Esophagus muscularis mucosa (tissue), 4 donors: ENCODE data around the gene ITGA8. TPM values are rescaled to one million over a fixed set of nuclear protein-coding genes. Genes with fewer than 3 reads are reported as not detected.

ENCODE experiments used
- DNase-seq: peaks from one replicate; pipeline ENCODE4 v3.0.0-alpha.2; 2017; ENCODE audit errors: extremely low spot score
- H3K27ac ChIP-seq, 4 donors: fragments of 200-600 bp; sonication (generic); replicated peaks in 1 of 4; 1 replicate in 3 of 4; 2 replicates in 1 of 4; pipeline ENCODE4 v1.5.1; 2016 to 2019; ENCODE audit warnings: mild to moderate bottlenecking in 1 of 4
- H3K27me3 ChIP-seq, 4 donors: fragments of 200-600 bp; sonication (generic); one replicate each; pipeline versions ENCODE4 v1.5.1 to v1.6.0; 2016 to 2019
- H3K36me3 ChIP-seq, 4 donors: fragments of 200-600 bp; sonication (generic); one replicate each; pipeline ENCODE4 v1.5.1; 2016 to 2019
- H3K4me1 ChIP-seq, 4 donors: fragments of 200-600 bp; sonication (generic); one replicate each; pipeline ENCODE4 v1.5.1; 2016 to 2019
- H3K4me3 ChIP-seq, 4 donors: fragments of 200-600 bp; sonication (generic); 1 replicate in 2 of 4; 2 replicates in 2 of 4; pipeline ENCODE4 v1.5.1; 2016 to 2019; ENCODE audit warnings: mild to moderate bottlenecking in 4 of 4, moderate library complexity in 1 of 4
- H3K9me3 ChIP-seq, 4 donors: fragments of 200-600 bp; sonication (generic); 1 replicate in 3 of 4; 2 replicates in 1 of 4; pipeline ENCODE4 v1.5.1; 2016 to 2019
- CTCF ChIP-seq, 3 experiments: fragments of 200-600 bp in 2 of 3; fragments of 450-650 bp in 1 of 3; sonication (generic) in 2 of 3; IDR thresholded peaks; one replicate each; pipeline ENCODE4 v1.5.1; 2017 to 2019; ENCODE audit warnings: antibody characterized with exemption in 3 of 3, mild to moderate bottlenecking in 2 of 3, moderate library complexity in 1 of 3
- EP300 ChIP-seq: sonication (generic); formaldehyde crosslinking; IDR thresholded peaks from one replicate; pipeline ENCODE4 v1.6.1; 2017; ENCODE audit warnings: antibody characterized with exemption
- POLR2A ChIP-seq: fragments of 450-650 bp; IDR thresholded peaks from one replicate; pipeline ENCODE4 v1.6.1; 2017; ENCODE audit warnings: antibody characterized with exemption, moderate library complexity, mild to moderate bottlenecking, low read depth
- POLR2AphosphoS5 ChIP-seq, 2 donors: sonication (generic); formaldehyde crosslinking; IDR thresholded peaks; one replicate each; pipeline ENCODE4 v1.6.1; 2017; ENCODE audit warnings: antibody characterized with exemption in 2 of 2
- WGBS: methylation state at CpG from one replicate; pipeline ENCODE4 v1.1.5; 2018; 5-methylcytosine and 5-hydroxymethylcytosine counted together
- intact Hi-C: fragments of 100-400 bp; cut with DNase I; formaldehyde crosslinking; loops from one replicate; pipeline ENCODE4 v1.15.1; 2023
- total RNA-seq, 4 donors: library from RNA; depleted of rRNA; stranded (reverse); fragments of >200 nt; gene quantifications; one replicate each; pipeline versions ENCODE4 v1.1.0 to v1.2.1, GENCODE V29; 2016

The ITGA8 gene
- total RNA-seq, 4 donors from 2014 or later, result 26.2 to 113 (median 50.4) TPM

- no peaks in the 10 kb centered on the region for H3K36me3 ChIP-seq
- H3K27ac ChIP-seq, result no peak overlapping the region
- no peak for TF ChIP-seq CTCF (IDR thresholded peaks at IDR 0.05)
- no peak for TF ChIP-seq POLR2AphosphoS5 (IDR thresholded peaks at IDR 0.05)
- no peak for TF ChIP-seq EP300
- no peak for TF ChIP-seq POLR2A
- no peak overlapping the region for H3K4me3 ChIP-seq
- H3K9me3 ChIP-seq, result no peaks in the 10 kb centered on the region
- no peaks in the 10 kb centered on the region for H3K27me3 ChIP-seq
- no peak for DNase-seq
- 87% methylated on average over 2 of the region's 2 CpGs for WGBS
- intact Hi-C loops, result no loop called here
- H3K4me1 ChIP-seq, result no peaks in the 10 kb centered on the region
These were observed 245.1 kb downstream of the ITGA8 start for GRCh38 chr10:15474671-15475070.

- intact Hi-C loops, result no loop called here
- no peak overlapping the region for H3K27ac ChIP-seq
- no peak overlapping the region for H3K4me3 ChIP-seq
- DNase-seq, result no peak
- H3K36me3 ChIP-seq, result no peaks in the 10 kb centered on the region
- no peaks in the 10 kb centered on the region for H3K9me3 ChIP-seq
- 56% methylated on average over 5 of the region's 5 CpGs for WGBS
- TF ChIP-seq POLR2A (no peak), EP300 (no peak), CTCF (IDR thresholded peaks at IDR 0.05) (no peak), POLR2AphosphoS5 (IDR thresholded peaks at IDR 0.05) (no peak)
- H3K4me1 ChIP-seq, result no peaks in the 10 kb centered on the region
- no peaks in the 10 kb centered on the region for H3K27me3 ChIP-seq
These were observed 246.3 kb downstream of the ITGA8 start for GRCh38 chr10:15473396-15473767.

GRCh38 chr10:15472431-15473395 lies 247.0 kb downstream of the ITGA8 start:
- intact Hi-C loops, result no loop called here
- Histone ChIP-seq H3K9me3 (no peaks in the 10 kb centered on the region), H3K4me3 (no peak overlapping the region), H3K4me1 (no peaks in the 10 kb centered on the region), H3K36me3 (no peaks in the 10 kb centered on the region), H3K27me3 (no peaks in the 10 kb centered on the region), H3K27ac (no peak overlapping the region)
- WGBS, result 68% methylated on average over 13 of the region's 16 CpGs
- TF ChIP-seq POLR2AphosphoS5 (IDR thresholded peaks at IDR 0.05), result no peak
- TF ChIP-seq POLR2A, result no peak
- TF ChIP-seq EP300, result no peak
- no peak for TF ChIP-seq CTCF (IDR thresholded peaks at IDR 0.05)
- no peak for DNase-seq

- no peak overlapping the region for H3K4me3 ChIP-seq
- DNase-seq, result no peak
- no peaks in the 10 kb centered on the region for H3K9me3 ChIP-seq
- H3K27me3 ChIP-seq, result no peaks in the 10 kb centered on the region
- no peaks in the 10 kb centered on the region for H3K4me1 ChIP-seq
- no peak for TF ChIP-seq CTCF (IDR thresholded peaks at IDR 0.05)
- no peak for TF ChIP-seq POLR2AphosphoS5 (IDR thresholded peaks at IDR 0.05)
- TF ChIP-seq EP300, result no peak
- no peak for TF ChIP-seq POLR2A
- no peak overlapping the region for H3K27ac ChIP-seq
- no peaks in the 10 kb centered on the region for H3K36me3 ChIP-seq
- intact Hi-C loops, result no loop called here
- WGBS, result 73% methylated on average over 6 of the region's 6 CpGs
These were observed 247.7 kb downstream of the ITGA8 start for GRCh38 chr10:15472008-15472407.
